GM18858 (cell line): ENCODE measurements around the gene TSHZ2.
"Not testable (repeated sequence)": the region's sequence is repeated elsewhere in the genome, so short reads cannot be mapped to it uniquely, and the experiment has no call there.

Source experiments
- ATAC-seq: cut with Tn5 transposase; IDR thresholded peaks from one replicate; pipeline ENCODE4 v1.9.1; 2021; ENCODE audit not compliant: unreplicated experiment

TSHZ2 gene

DNA sequence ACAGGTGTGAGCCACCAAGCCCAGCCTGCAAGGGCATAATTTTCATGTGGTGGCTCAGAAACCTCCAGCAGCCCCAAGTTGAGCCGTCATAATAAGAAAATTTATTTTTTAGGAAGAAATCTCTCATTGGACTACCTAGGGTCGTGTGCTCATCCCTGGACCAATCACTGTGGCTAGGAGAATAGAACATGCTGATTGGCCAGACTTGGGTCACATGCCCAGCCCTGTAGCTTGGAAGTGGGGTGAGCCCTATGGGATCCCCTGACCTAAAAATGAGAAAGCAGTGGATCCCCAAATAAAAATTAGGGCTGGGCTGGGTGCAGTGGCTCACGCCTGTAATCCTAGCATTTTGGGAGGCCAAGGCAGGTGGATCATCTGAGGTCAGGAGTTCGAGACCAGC lies 466.2 kb downstream of the TSHZ2 start:
- ATAC-seq, result no peak

DNA sequence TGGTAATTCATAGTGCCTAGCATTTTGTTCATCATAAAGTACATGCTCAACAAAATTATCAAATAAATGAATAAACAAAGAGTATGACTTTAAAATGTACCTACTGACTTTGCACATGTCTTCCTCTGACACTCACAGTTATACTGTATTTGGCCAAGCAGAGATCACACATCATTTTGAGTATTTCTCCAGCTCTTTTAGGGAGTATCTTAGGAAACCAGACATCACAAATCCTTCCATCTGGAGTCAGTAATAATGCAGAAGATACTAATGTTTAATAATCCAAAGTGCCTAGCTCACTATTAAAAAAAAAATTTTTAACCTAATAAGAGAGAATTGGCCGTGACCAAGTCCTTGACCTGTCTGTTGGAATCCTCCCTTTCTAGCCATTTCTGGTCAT lies 466.9 kb downstream of the TSHZ2 start:
- no peak for ATAC-seq

GRCh38 chr20:53439616-53440015 lies 467.5 kb downstream of the TSHZ2 start:
- no peak for ATAC-seq

DNA sequence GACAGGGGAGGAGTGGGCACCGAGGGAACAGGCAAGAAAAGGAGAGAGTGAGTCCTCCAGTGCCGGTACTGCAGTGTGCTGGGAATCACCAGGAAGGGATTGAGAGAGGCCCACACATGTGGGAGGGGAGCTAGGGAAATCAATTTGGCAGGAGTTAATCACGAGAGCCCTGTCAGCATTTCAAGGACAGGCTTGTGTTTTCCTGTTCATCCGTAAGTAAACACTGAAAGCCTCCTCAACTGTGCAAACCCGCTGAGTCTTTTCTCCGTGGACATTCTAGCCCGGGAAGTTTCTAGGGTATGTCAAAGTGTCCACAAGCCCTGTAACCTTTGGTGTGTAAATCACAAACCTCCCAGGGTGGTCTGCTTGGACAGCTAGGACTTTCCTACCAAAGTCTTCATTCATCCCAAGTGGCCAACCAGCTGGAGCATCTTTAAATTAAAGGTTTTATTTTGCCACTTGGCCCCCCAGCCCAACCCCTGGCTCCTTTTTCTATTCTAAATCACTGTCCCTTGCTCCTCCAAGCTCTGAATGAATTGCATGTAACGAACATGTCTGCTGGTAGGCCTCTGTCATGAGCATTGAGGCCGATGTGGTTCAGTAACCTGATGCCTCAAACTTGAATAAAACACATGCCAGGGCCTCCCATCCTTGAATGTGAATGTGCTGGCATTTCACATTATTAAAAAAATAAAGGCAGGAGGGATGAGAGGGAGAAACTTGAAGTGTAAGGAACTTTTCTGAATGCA lies 472.4 kb downstream of the TSHZ2 start:
- no peak for ATAC-seq

GRCh38 chr20:53445321-53445731 lies 473.2 kb downstream of the TSHZ2 start:
- ATAC-seq, result no peak

DNA sequence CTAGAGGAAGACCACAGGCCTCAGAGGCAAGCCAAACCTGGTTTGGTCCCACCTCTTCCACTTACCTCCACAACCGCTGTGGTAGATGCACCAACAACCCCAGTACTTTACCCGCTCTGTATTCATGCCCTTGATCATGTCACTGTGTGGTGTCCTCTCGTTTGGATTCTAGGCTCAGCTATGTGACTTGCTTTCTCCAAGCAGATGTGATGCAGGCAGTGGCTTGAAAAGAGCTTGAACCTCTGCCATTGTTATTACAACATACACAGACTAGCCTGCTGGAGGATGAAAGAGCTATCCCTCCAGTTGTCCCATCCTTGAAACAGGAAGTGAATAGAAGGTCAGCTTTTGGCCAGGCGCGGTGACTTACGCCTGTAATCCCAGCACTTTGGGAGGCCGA lies 473.8 kb downstream of the TSHZ2 start:
- no peak for ATAC-seq

DNA sequence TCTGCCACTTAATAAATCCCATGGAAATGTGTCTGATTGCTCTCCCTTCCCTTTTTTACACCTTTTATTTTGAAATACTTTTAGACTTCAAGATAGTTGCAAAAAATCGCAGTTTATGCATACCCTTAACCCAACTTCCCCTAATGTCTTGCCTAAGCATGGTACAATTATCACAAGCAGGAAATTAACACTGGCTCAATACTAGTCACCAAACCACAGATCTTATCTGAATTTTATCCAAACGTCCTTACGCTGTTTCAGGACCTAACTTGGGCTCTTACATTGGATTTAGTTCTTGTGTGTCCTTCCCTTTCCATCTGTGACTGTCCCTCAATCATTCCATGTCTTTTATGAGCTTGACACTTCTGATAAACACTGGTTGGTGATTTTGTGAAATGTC lies 475.2 kb downstream of the TSHZ2 start:
- no peak for ATAC-seq

- no peak for ATAC-seq
Measured at GRCh38 chr20:53448426-53448825, 476.3 kb downstream of the TSHZ2 start.

DNA sequence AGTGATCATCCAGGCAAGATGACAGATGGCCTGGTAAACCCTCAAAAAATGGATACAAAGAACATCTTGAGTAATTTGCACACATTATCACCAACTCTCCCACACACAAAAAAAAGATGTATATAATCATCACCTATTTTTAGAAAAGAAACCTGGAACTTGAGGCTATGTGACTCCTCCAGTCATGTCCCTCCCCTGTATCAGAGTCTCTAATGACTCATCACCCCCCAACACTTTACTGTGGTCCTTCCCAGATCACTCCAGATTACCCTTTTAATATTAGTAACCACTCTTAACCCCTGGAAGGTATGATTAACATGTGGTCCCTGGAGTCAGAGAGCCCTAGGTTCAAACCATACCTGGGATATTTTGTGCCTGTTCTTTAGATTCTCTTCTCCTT lies 476.7 kb downstream of the TSHZ2 start:
- no peak for ATAC-seq

- ATAC-seq, result no peak
Measured at GRCh38 chr20:53453076-53453475, 480.9 kb downstream of the TSHZ2 start.

- no peak for ATAC-seq
Measured at GRCh38 chr20:53454675-53455276, 482.6 kb downstream of the TSHZ2 start.

GRCh38 chr20:53463101-53463972 lies 491.2 kb downstream of the TSHZ2 start:
- no peak for ATAC-seq

DNA sequence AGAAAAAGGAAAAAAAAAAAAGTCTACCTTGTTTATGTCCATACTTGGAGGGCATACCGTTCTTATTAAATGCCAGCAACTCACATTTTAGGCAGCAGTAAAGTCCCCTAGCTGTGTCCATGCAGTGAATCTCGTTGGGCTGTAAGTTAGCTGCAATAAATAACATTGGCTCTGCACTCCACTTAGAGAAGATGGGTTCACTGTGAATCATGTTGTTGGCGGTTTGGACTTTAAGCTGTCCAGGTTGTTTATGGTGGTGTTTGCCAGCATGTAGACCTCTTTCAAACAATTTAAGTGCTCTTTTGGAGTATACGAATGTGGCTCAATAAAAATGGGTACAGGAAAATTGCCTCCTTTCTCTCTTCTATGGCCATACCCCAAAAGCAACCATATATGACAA lies 494.1 kb downstream of the TSHZ2 start:
- ATAC-seq, result no peak

DNA sequence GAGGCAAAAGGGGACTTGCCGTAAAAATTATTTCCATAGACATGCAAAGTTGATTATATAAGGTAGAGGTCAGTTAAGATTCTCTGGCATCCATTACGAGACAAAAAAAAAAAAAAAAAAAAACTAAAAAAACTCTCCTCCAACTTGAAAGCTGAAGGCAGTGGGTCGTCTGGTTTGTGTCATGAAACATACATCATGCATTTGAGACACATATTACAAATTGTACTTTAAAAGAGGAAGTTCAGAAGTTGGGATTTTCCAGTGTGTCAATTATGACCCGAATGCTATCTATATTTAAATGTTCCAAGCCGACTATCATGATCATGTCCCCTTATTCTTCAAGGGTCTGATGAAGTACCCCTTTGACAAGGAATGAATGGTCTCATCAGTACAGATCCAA lies 496.4 kb downstream of the TSHZ2 start:
- no peak for ATAC-seq

- not testable (repeated sequence) for ATAC-seq
Measured at GRCh38 chr20:53472859-53473258, 500.7 kb downstream of the TSHZ2 start.

- ATAC-seq, result no peak
Measured at GRCh38 chr20:53480913-53481312, 508.8 kb downstream of the TSHZ2 start.

DNA sequence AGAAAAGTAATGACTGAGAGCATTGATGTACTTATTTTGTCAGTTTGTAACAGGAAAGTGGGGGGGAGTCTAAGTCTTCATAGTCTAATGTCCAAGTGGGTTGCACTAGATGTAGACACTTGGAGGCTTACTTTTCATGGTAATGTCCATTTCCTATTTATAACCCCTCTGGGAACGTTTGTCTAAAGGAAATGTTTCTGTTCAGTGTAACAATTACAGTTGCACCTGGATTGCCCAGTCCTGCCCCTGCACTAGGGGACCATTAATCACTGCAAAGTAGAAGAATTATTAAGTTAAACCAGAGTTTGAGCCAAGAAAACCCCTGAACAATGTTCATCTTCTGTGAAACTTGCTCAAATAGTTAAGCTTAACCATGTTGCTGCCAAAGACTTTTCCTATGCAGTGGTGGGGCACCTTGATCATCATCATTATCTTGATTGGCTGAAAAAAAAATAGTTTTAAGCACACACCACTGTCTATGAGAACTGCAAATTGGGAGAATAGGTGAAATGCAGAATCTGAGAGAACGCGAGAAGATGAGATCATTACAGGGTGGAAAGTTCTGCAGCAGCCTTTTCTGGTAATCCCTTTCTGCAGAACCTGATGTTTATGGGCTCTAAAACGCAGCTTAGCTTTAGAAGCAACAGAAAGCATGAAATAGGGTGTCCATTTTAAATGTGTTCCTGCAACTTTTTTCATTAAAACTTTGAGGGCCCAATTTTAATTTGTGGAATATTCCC lies 515.5 kb downstream of the TSHZ2 start:
- ATAC-seq, result no peak

GRCh38 chr20:53488775-53489272 lies 516.7 kb downstream of the TSHZ2 start:
- no peak for ATAC-seq

GRCh38 chr20:53489528-53489927 lies 517.4 kb downstream of the TSHZ2 start:
- ATAC-seq, result no peak

DNA sequence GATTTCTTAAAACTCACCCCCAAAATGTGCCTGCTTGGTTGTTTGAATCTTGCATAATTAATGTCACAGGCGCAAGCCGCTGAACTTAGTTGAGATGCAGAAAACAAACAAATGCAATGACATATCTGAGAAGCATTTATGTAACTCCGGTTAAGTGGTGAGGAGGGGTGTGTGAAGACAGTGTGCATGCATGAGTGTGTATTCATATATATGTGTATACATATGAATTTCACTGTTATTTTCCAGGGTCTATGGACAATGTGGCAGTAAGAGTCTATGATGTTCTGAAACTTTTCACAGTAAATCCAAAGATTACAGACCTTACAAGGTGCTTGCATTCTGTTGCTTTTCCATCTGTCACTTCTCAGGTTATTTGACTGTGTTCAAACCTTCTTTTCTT lies 518.5 kb downstream of the TSHZ2 start:
- no peak for ATAC-seq

- ATAC-seq, result no peak
Measured at GRCh38 chr20:53491462-53491861, 519.3 kb downstream of the TSHZ2 start.
